T-helper 1 cell (primary cell): ENCODE measurements around the gene MRI1.
"Not testable (repeated sequence)": the region's sequence is repeated elsewhere in the genome, so short reads cannot be mapped to it uniquely, and the experiment has no call there.

Experiments
- DNase-seq, 5 donors: peaks; one replicate each; pipeline ENCODE4 v3.0.0-alpha.2; 2012 to 2020

The MRI1 gene

DNA sequence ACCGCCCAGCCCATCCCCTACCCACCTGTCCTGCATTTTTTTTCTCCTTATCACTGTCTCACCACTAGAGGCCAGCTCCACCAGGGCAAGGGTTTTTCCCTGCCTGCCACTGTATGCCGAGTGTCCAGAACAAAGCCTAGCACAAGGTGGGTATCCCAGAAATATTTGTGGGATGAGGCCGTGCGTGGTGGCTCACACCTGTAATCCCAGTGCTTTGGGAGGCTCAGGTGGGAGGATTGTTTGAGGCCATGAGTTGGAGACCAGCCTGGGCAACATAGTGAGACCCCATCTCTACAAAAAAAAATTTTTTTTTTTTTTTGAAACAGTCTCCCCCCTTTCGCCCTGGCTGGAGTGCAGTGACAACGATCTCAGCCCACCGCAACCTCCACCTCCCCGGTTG lies 2.9 kb upstream of the MRI1 start:
- DNase-seq: no peak

DNA sequence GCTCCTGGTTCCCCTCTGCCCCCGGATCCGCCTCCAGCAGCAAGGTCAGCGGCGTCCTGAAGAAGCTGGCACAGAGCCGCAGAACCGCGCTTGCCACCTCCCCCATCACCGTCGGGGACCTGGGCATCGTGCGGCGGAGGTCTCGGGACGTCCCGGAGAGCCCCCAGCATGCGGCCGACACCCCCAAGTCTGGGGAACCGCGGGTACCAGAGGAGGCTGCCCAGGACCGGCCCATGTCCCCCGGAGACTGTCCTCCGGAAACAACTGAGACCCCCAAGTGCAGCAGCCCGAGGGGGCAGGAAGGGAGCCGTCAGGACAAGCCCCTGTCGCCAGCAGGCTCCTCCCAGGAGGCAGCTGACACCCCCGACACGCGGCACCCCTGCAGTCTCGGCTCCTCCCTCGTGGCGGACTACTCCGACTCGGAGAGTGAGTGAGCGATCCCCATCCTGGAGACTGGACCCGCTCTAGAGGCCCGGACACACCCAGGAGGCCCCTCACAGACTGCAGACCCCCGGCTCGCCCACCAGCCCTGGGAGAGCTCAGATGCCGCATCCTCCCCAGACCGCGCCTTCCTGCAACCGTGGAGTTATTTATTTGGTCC lies 1.6 kb upstream of the MRI1 start:
- no peak for DNase-seq

DNA sequence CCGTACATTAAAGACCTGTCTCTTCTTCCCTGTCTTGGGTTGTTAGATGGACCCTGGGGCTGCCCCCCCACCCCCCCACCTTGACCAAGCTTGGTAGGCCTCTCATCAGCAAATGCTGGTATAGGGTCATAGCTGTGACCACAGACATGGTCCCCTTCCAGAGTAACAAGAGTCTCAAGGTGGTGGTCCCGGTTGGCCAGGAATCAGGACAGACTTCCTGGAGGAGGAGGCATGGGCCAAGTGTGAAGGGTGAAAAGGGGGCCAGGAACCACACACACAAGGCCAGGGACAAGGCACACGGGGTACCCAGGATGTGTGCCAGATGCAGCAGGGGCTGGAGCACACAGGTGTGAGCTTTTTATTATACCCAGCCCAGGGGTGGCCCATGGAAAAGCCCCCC lies 1.1 kb upstream of the MRI1 start:
- DNase-seq: no peak

DNA sequence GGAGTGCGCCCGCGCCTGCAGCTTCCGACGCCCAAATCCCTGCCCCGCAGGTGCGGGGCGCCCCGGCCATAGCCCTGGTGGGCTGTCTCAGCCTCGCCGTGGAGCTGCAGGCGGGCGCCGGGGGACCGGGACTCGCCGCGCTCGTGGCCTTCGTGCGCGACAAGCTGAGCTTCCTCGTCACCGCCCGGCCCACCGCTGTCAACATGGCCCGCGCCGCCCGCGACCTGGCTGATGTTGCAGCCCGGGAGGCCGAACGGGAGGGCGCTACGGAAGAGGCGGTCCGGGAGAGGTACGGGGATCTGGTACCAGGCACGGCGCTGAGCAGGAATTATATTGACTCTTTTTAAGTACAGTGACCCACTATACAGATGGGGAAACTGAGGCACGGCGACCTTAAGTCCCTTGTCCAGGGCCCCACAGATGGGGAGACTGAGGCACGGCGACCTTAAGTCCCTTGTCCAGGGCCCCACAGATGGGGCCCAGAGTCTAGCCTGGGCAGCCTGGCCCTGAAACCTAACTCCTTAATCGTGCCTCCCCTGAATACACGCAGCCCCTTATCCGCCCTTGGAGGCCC lies 586 bp downstream of the MRI1 start:
- DNase-seq: peak in 3 of 5 donors; percentile 25

DNA sequence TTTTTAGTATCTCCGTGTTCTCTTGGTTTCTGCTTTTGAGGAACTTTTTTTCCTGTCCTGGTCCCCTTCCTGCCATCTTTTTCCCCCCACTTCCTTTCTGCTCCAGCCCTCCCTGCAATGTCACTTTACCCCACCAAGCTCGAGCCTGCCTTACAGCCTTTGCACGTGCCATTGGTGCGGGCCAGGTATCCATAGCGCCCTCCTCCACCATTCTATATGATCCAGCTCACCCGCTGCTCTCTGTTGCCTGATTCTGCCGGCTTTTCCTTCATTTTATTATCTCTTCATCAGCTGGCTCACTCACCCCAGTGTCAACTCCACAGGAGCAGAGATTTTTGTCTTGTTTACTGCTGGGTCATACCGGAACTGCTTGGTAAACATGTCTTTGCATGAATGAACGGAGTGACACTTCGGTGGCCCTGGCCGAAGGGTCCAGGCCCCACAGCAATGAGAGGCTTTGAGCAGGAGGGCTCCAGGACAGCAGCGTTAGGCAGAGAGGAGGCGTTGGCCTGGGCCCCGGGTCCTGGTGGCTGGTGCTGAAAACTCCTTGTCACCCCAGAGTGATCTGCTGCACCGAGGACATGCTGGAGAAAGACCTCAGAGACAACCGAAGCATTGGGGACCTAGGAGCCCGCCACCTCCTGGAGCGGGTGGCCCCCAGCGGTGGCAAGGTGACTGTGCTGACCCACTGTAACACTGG lies 1.2 kb downstream of the MRI1 start:
- no peak for DNase-seq

DNA sequence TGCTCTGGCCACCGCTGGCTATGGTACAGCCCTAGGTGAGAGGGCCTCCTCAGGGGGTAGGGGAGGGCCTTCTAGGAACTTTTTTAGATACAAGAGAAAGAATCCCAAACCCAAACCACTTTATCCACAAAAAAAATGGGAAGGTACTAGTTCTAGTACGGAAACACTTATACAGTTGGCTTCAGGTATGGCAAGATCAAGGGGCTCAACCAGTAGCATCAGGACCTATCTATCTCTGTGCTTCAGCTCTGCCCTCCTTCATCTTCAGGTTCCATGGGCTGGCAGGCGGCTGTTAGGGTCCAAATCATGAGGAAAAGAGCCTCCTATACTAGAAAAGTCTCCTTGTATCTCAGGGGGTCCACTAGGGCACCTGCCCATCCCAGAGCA lies 1.8 kb downstream of the MRI1 start:
- no peak for DNase-seq

DNA sequence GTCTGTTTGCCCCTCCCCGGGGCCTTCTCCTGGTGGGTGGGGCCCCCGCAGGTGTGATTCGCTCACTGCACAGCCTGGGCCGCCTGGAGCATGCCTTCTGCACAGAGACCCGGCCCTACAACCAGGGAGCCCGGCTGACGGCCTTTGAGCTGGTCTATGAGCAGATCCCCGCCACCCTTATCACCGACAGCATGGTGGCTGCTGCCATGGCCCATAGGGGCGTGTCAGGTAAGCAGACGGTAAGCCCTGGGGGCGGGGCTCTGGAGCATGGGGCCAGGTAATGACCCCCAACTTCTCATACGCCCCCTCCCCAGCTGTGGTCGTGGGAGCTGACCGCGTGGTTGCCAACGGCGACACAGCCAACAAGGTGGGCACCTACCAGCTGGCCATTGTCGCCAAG lies 4.2 kb downstream of the MRI1 start:
- DNase-seq: no peak

DNA sequence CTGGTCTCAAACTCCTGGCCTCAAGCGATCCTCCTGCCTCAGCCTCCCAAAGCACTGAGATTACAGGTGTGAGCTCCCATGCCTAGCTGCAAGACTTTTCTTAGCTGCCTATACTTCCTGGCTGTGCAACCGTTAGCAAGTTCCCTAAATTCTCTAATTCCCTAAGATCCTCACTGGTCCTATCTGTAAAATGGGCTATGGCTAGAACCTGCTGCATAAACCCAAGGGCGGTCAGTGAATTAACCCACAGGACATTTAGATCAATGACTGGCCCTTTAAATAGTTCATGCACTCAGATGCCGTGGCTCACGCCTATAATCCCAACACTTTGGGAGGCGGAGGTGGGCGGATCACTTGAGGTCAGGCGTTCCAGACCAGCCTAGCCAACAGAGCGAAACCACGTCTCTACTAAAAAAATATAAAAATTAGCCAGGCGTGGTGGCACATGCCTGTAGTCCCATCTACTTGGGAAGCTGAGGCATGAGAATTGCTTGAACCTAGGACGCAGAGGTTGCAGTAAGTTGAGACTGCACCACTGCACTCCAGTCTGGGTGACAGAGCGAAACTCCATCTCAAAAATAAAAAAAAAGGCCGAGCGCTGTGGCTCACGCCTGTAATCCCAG lies 5.8 kb downstream of the MRI1 start:
- no peak for DNase-seq

DNA sequence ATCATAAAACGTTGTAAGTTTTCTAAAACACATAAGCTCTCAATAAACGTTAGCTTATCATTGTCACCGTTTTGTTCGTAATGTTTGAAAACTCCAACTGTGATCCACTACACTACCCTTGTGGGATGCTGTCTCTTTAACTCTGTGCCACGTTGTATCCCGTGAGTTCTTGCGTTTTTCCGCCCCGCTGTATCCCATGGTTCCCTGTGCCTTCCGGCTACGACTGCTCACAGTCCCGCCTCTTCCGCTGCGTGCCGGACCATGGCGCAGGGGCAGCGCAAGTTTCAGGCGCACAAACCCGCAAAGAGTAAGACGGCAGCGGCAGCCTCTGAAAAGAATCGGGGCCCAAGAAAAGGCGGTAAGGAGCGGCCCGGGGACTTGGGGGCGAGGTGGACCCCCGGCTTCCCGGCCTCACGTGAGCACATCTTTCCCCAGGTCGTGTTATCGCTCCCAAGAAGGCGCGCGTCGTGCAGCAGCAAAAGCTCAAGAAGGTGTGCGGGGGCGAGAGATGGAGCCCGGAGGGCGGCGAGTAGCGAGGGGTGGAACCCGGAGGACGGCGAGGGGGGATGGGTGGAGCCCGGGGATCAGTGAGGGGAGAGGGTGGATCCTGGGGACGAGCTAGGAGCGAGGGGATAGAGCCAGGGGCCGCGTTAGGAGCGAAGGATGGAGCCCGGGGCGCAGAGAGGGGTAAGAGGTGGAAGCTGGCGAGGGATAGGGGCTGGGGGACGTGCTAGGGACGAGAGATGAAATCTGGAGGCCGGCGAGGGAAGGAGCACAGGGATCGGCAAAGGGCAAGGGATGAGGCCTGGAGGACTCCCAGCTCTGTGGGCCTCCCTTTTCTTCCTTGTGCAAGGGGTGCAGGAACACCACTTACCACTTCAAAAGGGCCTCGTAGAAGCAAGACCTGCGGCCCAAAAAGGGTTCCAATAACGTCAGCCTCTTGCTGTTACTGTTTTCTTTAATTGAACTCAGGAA lies 10.2 kb downstream of the MRI1 start, which contains the start of gene C19orf53:
TSS of gene C19orf53 (plus strand) at position 240 of the 975 bp plus-strand sequence. CDS start at position 262, 22 bp downstream.
- peak; percentile 75 to 88 (median 81) for DNase-seq

DNA sequence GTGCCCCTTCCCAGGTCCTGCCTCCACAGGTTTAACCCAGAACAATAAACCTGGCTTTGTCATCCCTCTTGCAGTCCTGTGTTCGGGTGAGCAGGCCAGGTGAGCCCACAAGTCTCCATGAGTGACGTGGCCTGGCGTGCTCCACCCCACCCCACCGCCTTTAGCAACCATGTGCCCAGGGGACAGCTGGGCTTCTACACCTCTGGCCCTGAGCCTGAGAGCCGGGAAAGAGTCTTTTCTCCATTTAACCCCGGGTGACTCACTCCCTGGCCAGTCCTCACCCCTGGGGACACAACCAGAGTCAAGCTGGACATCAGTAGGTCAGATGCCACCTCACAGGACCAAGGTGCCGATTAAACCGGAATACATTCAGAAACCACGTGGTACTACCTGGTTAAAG lies 14.1 kb downstream of the MRI1 start:
- no peak for DNase-seq

DNA sequence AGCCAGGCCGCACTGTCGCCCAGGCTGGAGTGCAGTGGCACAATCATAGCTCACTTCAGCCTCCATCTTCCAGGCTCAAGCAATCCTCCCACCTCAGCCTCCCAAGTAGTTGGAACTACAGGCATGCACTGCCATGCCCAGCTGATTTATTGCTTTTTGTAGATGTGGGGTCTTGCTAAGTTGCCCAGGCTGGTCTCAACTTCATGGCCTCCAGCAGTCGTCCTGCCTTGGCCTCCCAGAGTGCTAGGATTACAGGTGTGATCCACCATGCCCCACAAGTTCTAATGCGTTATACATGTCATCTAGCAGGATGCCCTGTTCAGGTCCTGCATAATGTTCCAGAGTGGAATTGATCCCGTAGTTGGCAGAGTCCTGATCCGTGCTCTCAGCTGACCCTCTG lies 14.5 kb downstream of the MRI1 start:
- DNase-seq: no peak

DNA sequence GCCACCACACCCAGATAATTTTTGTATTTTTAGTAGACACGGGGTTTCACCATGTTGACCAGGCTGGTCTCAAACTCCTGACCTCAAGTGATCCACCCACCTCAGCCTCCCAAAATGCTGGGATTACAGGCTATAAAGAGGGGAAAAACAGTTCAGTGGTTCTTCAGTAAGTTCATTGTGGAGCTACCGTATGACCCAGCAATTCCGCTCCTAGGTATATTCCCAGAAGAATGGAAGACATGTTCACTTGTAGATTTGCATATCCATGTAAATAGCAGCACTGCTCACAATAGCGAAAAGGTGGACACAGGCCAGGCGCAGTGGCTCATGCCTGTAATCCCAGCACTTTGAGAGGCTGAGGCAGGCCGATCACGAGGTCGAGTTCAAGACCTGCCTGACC lies 15.5 kb downstream of the MRI1 start:
- not testable (repeated sequence) for DNase-seq

DNA sequence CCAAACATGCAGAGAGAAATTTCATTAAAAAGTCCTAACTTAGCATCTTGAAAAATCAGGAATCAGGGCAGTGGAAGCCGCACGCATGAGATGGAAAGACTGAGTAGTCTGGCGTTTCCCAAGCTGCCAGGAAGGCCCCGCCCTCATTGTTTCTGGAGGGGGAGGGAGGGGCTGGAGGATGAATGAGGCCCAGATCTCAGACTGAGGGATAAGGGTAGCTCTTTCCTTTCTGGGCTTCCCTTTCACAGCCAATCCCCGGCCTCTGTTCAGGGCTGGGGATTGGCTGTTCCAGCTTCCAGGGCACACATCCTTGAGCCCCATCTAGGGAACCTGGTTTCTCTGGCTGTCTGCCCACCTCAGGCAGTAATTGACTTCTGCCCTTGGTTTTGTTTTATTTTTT lies 17.2 kb downstream of the MRI1 start:
- no peak for DNase-seq

DNA sequence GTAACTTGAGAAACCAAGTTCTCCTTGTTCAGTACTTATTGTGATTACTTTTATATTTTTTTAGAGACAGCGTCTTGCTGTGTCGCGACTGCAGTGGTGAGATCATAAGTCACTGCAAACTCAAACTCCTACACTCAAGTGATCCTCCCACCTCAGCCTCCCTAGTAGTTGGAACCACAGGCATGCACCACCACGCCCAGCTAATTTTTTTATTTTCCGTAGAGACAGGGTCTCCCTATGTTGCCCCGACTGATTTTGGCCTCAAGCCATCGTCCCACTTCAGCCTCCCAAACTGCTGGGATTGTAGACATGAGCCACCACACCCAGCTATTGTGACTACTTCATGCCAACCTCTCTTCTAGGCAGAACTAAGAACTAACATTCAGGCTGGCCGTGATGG lies 18.2 kb downstream of the MRI1 start:
- no peak for DNase-seq

DNA sequence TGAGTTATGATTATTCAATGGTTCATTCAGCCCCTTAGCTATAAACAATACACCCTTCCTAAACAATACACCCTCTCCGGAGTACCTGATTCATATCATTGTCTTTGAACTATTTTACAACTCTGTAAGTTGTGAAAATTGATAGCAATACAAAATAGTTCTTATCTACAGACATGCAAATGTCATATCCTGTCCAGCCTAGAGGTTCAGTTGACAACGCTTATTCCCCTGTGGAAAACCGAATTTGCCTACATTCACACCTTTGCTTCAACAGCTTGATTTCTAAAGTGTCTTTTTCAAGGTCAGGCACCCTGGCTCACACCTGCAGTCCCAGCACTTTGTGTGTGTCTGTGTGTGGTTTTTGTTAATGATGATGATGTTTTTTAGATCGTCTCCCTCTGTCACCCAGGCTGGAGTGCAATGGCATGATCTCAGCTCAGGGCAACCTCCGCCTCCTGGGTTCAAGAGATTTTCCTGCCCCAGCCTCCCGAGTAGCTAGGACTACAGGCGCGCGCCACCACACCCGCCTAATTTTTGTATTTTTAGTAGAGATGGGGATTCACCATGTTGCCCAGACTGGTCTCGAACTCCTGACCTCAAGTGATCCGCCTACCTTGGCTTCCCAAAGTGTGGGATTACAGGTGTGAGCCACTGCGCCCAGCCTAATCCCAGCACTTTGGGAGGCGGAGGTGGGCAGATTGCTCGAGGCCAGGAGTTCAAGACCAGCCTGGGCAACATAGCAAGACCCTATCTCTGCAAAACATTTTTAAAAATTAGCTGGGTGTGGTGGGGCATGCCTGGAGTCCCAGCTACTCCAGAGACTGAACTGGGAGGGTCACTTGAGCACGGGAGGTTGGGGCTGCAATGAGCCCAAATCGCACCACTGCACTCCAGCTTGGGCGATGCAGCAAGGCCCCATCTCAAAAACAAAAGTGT lies 19.5 kb downstream of the MRI1 start:
- DNase-seq: no peak

DNA sequence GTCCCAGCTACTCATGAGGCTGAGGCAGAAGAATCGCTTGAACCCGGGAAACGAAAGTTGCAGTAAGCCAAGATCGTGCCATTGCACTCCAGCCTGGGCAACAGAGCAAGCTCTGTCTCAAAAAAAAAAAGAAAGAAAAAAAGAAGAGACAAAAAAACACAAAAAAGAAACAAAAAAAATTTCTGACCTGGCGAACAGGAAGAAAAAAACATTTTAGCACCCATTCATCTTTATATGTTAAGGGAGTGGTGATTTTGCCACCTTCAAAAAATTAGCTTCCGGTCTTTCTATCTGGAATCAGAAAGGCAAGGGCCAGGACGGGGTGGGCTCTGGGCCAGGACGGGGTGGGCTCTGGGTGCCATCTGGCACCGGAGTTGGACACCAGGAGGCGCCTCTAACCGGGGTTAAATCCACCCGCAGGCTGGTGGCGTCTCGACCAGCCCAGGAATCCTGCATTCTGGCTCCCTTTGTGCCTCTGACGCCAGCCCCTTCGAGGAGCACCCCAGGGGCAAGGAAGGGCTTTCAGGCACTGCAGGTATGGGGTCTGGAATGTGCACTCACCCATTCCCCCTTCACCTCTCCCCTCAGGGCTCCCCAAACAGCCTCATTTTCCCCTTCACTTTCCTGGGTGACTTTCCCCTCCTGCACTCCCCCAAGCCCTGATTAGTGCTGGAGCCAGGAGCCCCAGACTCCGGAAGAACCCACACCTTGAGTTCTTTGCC lies 20.6 kb downstream of the MRI1 start:
- peak; percentile 53 to 67 (median 58) for DNase-seq

DNA sequence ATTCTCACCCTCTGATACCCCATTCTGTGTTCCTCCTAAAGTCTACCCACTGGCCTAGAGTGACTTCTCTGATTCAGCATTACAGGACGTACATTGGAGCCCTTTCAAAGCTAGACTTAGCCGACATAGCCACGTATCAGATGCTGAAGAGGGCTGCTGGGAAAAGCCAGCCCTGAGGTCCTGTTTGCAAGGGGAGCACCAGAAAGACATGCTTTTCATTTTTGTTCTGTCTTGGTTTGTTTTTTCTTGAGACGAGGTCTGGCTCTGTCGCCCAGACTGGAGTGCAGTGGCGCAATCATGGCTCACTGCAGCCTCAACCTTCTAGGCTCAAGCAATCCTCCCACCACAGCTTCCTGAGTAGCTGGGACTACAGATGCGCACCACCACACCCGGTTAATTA lies 24.7 kb downstream of the MRI1 start:
- peak in 1 of 5 donors; percentile 52 for DNase-seq

DNA sequence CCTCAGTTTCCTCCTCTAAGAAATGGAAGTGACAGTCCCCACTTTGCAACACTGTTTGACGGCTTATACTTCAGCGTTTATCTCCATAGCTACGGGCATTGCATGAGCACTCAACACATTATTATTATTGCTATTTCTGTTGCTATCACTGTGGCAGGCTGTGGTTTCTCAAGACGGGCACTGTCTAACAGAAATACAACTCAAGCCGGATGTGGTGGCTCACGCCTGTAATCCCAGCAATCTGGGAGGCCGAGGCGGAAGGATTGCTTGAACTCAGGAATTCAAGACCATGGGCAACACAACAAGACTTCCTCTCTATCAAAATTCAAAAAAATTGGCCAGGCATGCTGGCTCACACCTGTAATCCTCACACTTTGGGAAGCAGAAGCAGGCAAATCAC lies 26.0 kb downstream of the MRI1 start:
- DNase-seq: no peak

DNA sequence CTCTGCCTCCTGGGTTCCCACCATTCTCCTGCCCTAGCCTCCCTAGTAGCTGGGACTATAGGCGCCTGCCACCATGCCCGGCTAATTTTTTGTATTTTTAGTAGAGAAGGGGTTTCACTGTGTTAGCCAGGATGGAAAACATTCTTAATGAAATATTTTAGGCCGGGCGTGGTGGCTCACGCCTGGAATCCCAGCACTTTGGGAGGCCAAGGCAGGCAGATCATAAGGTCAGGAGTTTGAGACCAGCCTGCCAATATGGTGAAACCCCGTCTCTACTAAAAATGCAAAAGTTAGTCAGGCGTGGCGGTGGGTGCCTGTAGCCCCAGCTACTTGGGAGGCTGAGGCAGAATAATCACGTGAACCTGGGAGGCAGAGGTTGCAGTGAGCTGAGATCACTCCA lies 29.0 kb downstream of the MRI1 start:
- DNase-seq: not testable (repeated sequence)

DNA sequence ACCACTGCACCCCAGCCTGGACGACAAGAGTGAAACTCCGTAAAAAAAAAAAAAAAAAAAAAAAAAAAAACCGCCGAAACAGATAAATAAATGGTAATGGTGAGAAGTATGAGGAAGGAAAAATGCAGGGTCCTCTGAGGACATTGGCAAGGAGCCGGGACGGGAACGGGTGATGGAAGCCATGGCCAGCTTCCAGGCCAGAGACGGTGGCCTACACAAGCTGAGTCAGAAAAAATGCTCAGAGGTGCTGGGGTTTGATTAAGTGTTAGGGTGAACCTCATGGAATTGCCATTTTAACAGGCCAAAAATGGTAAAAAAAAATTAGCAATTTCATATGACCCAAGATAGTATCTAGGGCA lies 30.1 kb downstream of the MRI1 start:
- DNase-seq: no peak
